Kidney epithelial cell (primary cell): ENCODE measurements around the gene SPAG16. TPM values are rescaled to one million over a fixed set of nuclear protein-coding genes. Genes with fewer than 3 reads are reported as not detected.

Source experiments
- DNase-seq: peaks from one replicate; pipeline ENCODE4 v3.0.0-alpha.2; 2010; ENCODE audit warnings: low read depth
- H3K27me3 ChIP-seq: 2 replicates; pipeline ENCODE4 v1.6.0; 2011; ENCODE audit warnings: low read length; ENCODE audit not compliant: control insufficient read depth, insufficient read depth
- H3K36me3 ChIP-seq: 2 replicates; pipeline ENCODE4 v1.5.1; 2011; ENCODE audit warnings: low read length; ENCODE audit not compliant: control insufficient read depth, insufficient read depth
- H3K4me3 ChIP-seq: 2 replicates; pipeline ENCODE4 v1.5.1; 2011; ENCODE audit warnings: low read depth, mild to moderate bottlenecking, control low read depth, low read length
- CTCF ChIP-seq: IDR thresholded peaks from 2 replicates; pipeline ENCODE4 v1.5.1; 2011; ENCODE audit warnings: mild to moderate bottlenecking, moderate library complexity, low read length, control low read depth, inconsistent platforms; ENCODE audit not compliant: insufficient read depth, poor library complexity, severe bottlenecking
- total RNA-seq: library from RNA; depleted of rRNA; stranded (reverse); fragments of >200 nt; gene quantifications from 2 replicates; pipeline ENCODE4 v1.2.3, GENCODE V29; 2015

The SPAG16 gene
- total RNA-seq, 1 donor from 2014 or later = 16.1 TPM

GRCh38 chr2:213920014-213920413, 635.8 kb downstream of the SPAG16 start:
- no peak overlapping the region for H3K4me3 ChIP-seq
- H3K27me3 ChIP-seq = no peaks in the 10 kb centered on the region
- no peak for DNase-seq
- no peak for TF ChIP-seq CTCF
- H3K36me3 ChIP-seq = no peaks in the 10 kb centered on the region

GRCh38 chr2:213923543-213923942, 639.3 kb downstream of the SPAG16 start:
- Histone ChIP-seq H3K27me3 (no peaks in the 10 kb centered on the region), H3K4me3 (no peak overlapping the region), H3K36me3 (no peaks in the 10 kb centered on the region)
- DNase-seq = no peak
- TF ChIP-seq CTCF = no peak

GRCh38 chr2:213934560-213934959, 650.3 kb downstream of the SPAG16 start:
- Histone ChIP-seq H3K36me3 (no peaks in the 10 kb centered on the region), H3K27me3 (no peaks in the 10 kb centered on the region), H3K4me3 (no peak overlapping the region)
- DNase-seq = no peak
- TF ChIP-seq CTCF = peak; percentile 38

- Histone ChIP-seq H3K36me3 (no peaks in the 10 kb centered on the region), H3K27me3 (no peaks in the 10 kb centered on the region)
- no peak for TF ChIP-seq CTCF
Measured at GRCh38 chr2:213958086-213958485, 673.8 kb downstream of the SPAG16 start.

GRCh38 chr2:213959589-213959988, 675.3 kb downstream of the SPAG16 start:
- TF ChIP-seq CTCF = no peak
- no peaks in the 10 kb centered on the region for H3K36me3 ChIP-seq
- no peak overlapping the region for H3K4me3 ChIP-seq
- no peak for DNase-seq
- H3K27me3 ChIP-seq = no peaks in the 10 kb centered on the region

More at GRCh38 chr2:213958086-213958485, 673.8 kb downstream of the SPAG16 start:
- no peak for DNase-seq
- no peak overlapping the region for H3K4me3 ChIP-seq

GRCh38 chr2:213971536-213971935, 687.3 kb downstream of the SPAG16 start:
- DNase-seq = no peak
- no peaks in the 10 kb centered on the region for H3K27me3 ChIP-seq
- H3K4me3 ChIP-seq = no peak overlapping the region
- H3K36me3 ChIP-seq = no peaks in the 10 kb centered on the region
- TF ChIP-seq CTCF = no peak
